SKM-1 treated with dmso at 0.1 percent for 144 hours (cell line): ENCODE measurements around the gene BACH2.
"Not testable (repeated sequence)": the region's sequence is repeated elsewhere in the genome, so short reads cannot be mapped to it uniquely, and the experiment has no call there.

Experiments
- DNase-seq: peaks from one replicate; lab custom pipeline; 2025; ENCODE audit not compliant: unreplicated experiment; lab: John Stamatoyannopoulos, UW

Gene BACH2

GRCh38 chr6:90131614-90132423, 164.8 kb downstream of the BACH2 start:
- DNase-seq, result peak; percentile 39

GRCh38 chr6:90131125-90131524, 165.5 kb downstream of the BACH2 start:
- no peak for DNase-seq

GRCh38 chr6:90128687-90129086, 168.0 kb downstream of the BACH2 start:
- not testable (repeated sequence) for DNase-seq

- DNase-seq, result no peak
Measured at GRCh38 chr6:90127595-90127994, 169.0 kb downstream of the BACH2 start.

- DNase-seq, result no peak
Measured at GRCh38 chr6:90126839-90127238, 169.8 kb downstream of the BACH2 start.

- no peak for DNase-seq
Measured at GRCh38 chr6:90126181-90126580, 170.5 kb downstream of the BACH2 start.

GRCh38 chr6:90124874-90125510, 171.7 kb downstream of the BACH2 start:
- DNase-seq, result no peak

GRCh38 chr6:90123831-90124230, 172.8 kb downstream of the BACH2 start:
- no peak for DNase-seq

- no peak for DNase-seq
Measured at GRCh38 chr6:90121982-90122381, 174.7 kb downstream of the BACH2 start.

- no peak for DNase-seq
Measured at GRCh38 chr6:90120327-90120726, 176.3 kb downstream of the BACH2 start.

- DNase-seq, result no peak
Measured at GRCh38 chr6:90119618-90120017, 177.0 kb downstream of the BACH2 start.

- no peak for DNase-seq
Measured at GRCh38 chr6:90118581-90118980, 178.1 kb downstream of the BACH2 start.

GRCh38 chr6:90118069-90118468, 178.6 kb downstream of the BACH2 start:
- no peak for DNase-seq

- not testable (repeated sequence) for DNase-seq
Measured at GRCh38 chr6:90116126-90116525, 180.5 kb downstream of the BACH2 start.

GRCh38 chr6:90113389-90113788, 183.3 kb downstream of the BACH2 start:
- DNase-seq, result no peak

GRCh38 chr6:90111387-90111786, 185.3 kb downstream of the BACH2 start:
- no peak for DNase-seq

GRCh38 chr6:90110971-90111370, 185.7 kb downstream of the BACH2 start:
- DNase-seq, result no peak

GRCh38 chr6:90109141-90109540, 187.5 kb downstream of the BACH2 start:
- peak; percentile 40 for DNase-seq

- DNase-seq, result no peak
Measured at GRCh38 chr6:90107771-90108282, 188.8 kb downstream of the BACH2 start.

- no peak for DNase-seq
Measured at GRCh38 chr6:90107371-90107770, 189.3 kb downstream of the BACH2 start.

GRCh38 chr6:90106449-90106848, 190.2 kb downstream of the BACH2 start:
- DNase-seq, result peak; percentile 42

- DNase-seq, result peak; percentile 74
Measured at GRCh38 chr6:90105506-90106170, 191.0 kb downstream of the BACH2 start.
